Nucleus accumbens (tissue), 56 donors: ENCODE measurements around the gene ACBD6.

ENCODE experiments used
- DNase-seq, 56 donors: peaks; one replicate each; lab custom pipeline; 2025; lab: John Stamatoyannopoulos, UW

Gene ACBD6

DNA sequence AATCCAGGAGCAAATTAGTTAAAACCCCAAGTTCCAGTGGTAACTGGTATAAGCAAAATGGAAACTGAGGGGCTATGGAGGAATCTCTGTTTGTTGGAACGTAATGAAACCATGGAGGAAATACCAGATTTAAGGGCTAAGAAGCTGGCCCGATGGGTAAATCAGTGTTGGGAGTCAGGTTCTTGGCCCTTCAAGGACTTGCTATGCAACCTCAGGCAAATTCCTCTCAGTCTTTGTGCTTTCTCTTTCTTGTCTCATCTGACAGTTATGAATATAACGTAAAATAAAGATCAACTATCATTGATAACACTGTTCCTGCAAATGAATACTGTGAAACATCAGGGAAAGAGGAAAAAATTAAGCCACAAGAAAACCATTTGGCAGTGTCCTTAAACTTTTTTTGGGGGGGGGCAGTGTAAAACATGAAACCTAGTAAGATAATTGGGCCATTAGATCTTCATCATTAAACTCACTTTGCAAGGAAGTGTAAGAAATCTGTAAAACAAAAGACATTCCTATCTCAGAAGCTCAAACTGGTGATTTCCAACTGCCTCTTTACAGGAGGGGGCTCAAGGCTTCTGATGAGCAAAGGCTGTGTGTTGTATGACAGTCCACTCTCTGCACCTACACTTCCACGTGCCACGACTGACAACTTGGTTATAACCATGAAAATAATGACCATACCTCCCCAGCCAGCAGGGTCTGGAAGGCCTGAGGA, 224.7 kb downstream of the ACBD6 start:
- DNase-seq, result no peak

- no peak for DNase-seq
These were observed 226.7 kb downstream of the ACBD6 start for GRCh38 chr1:180275726-180276125.

GRCh38 chr1:180274221-180274620, 228.2 kb downstream of the ACBD6 start:
- no peak for DNase-seq

DNA sequence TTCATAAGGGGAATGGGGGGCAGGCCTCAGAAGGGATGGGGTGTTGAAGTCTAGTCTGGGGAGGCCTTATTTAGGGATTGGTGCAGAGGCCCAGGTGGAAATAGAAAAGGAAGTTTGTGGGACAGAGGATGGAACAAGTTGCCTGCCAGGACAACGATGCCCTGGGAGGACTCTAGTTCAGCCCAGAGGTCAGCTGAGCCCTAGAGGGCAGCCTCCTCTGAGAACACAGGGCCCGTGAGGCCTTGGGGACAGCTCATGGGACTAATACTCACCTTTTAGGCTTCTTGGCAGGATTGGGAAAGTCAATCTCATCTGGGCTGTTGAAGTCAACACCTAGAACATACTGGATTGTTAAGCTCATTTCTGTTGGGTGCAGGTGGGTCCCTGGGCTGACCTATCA, 229.3 kb downstream of the ACBD6 start:
- no peak for DNase-seq

GRCh38 chr1:180272395-180272794, 230.0 kb downstream of the ACBD6 start:
- DNase-seq, result no peak

DNA sequence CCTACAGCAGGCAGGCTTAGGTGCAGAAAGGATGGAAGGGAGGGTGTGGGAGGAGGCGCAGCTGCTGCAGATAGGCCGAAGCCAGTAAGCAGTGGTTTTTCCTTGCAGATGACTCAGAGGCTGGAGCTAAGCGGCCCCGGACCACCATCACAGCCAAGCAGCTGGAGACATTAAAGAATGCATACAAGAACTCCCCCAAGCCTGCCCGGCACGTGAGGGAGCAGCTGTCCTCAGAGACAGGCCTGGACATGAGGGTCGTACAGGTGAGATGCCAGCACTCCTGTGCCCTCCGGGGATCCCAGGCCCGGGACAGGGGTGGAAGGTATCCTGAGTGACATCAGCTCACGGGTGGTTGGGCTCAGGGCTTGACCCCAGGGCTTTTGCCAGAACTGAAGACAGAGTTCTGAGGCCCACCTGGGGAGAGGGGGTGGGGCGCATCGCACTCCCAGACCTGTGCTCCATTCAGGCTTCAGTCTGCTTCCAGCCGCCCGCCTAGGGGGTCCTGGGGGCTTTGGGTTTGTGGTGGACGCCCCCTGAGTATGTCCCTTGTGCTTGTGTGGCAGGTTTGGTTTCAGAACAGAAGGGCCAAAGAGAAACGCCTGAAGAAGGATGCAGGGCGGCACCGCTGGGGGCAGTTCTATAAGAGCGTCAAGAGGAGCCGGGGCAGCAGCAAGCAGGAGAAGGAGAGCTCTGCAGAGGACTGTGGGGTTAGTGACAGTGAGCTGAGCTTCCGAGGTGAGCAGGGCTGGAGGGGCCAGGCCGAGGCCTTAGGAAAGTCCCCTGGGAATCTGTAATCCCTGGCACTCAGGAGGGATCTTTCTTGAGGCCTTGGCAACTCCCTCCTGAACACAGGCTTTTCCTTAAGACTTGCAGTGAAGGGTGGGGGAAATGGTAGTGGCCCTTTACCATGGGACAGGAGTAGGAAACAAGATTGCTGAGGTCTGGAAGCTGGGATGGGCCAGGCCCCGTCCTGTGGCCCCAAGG, 230.8 kb downstream of the ACBD6 start:
- DNase-seq, result no peak

GRCh38 chr1:180270530-180271271, 231.7 kb downstream of the ACBD6 start:
- no peak for DNase-seq

GRCh38 chr1:180269645-180270529, 232.5 kb downstream of the ACBD6 start:
- no peak for DNase-seq

- DNase-seq, result no peak
These were observed 233.8 kb downstream of the ACBD6 start for GRCh38 chr1:180268556-180269075.

DNA sequence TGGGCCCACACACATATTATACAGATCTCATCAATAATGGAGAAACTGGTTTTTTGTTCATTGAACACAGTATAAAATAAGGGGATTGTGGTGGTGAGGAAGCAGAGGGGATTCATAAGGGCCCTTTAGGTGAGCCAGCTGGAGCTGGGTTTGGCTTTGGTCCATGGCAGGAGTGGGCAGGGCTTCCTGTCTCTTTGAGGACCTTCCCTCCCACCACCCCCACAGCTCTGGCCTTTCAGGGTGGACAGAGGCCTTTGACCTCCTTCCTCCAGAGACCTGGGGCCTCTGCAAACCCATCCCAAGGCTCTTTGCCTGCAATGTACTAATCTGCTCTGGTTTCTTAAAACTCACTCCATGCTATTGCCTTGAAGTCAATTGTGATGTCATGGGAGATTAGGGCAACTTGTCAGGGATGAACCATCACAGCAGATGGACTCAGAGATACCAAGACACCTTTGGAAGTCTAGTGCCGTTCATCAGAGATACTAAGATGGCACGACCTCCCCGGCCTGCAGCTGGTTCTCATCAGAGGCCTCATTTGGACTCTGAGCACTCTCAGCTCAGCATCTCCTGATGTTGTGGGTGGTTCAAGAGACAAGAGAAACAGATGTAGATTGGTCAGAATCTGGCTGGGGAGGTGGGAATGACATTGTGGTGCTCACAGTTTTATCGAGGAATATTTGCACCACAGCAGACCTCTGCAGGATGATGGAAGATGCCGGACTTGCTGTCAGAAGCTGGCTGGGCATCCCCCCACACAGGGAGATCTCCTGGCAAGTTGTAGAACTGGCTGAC, 234.4 kb downstream of the ACBD6 start:
- DNase-seq, result no peak

DNA sequence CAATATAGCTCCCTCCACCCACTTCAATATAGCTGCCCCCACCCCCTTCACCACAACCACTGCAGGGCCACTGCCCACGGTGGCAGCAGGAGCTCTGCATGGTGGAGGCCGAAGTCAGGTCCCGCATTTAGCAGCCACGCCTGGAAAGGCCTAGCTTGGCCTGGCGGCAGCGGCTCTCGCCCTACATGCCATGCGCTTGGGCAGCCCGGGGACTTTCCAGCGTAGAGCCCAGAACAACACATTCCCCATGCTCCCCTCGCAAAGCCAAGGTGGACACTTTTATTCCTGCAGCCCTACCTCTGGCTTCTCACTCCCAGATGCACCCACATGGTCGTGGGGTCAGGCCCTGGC, 235.2 kb downstream of the ACBD6 start:
- no peak for DNase-seq

DNA sequence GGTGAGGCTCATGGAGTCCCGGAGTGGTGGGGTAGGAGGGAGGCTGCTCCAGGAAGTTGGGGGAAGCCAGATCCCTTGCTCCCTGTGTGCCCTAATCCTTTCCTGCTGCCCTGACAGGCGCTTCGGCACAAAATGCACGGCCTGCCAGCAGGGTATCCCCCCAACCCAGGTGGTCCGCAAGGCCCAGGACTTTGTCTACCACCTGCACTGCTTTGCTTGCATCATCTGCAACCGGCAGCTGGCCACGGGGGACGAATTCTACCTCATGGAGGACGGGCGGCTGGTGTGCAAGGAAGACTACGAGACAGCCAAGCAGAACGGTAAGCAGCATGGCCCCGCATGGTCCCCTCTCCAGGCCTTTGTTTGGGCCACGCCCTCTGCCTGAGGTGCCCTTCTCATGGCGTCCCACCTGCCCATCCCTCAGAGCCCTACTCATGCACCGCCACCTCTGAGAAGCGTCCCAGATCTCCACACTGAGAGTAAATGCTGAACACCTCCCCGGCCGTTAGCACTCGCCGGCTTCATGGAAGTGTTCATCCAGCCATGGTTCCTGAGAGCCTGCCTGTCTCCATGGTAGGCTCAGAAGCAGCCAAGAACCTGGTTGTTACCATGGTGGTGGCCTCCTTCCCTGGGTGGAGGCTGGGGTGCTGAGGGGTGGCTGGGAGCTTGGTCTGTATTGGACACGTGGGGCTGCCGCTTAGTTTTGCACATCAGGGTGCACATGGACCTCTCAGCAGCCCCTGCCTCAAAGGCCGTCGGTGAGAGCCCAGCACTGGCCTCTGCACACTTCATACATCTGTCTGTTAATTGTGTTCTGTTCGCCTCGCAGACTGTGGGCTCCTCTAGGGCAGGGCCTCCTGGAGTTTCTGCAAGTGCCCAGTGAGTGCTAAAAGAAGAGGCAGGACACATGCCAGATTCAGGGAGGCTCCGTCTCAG, 235.8 kb downstream of the ACBD6 start:
- no peak for DNase-seq

DNA sequence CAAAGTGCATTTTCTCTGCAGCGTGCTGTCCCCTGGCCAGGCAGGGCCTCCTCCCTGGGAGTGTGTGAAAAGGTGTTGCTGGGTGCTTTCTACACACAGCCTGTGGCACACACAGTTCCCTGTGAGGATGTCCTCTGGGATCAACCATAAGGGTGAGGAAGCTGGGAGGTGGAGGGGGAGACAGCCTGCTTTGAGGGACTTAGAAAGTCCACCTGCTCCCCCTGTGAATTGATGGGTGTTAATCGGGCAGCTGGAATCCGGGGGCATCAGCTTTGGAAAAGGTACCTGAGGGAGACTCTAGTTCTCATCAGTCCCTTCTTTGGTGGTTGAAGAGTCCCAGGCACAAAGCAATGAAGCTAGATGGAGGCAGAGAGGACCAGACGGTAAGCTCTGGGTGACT, 236.5 kb downstream of the ACBD6 start:
- no peak for DNase-seq

DNA sequence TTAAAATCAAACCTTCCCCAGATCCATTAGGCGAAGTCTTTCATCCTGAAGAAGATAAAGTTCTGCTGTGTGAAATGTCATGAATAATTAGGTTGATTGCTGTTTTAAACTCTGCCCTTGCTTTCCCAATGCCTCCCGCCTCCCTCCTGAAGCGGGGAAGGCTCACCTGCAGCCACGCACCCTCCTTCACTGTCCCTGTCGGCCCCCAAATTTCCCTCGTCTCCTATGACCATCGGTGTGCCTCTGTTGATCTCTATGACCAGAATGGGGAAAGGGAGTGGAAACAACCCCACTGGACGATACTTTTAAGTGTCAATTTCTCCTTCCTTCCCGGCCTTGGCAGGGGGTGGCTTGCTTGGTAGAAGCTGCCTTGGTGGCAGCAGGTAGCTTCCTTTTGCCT, 237.2 kb downstream of the ACBD6 start:
- no peak for DNase-seq

GRCh38 chr1:180264595-180264994, 237.8 kb downstream of the ACBD6 start:
- no peak for DNase-seq

GRCh38 chr1:180262628-180263488, 239.5 kb downstream of the ACBD6 start:
- no peak for DNase-seq
